Activated T-helper 1 cell treated with anti-CD3 and anti-CD28 coated beads, Interleukin-2, amount 50 U/mL, for 16 hours (primary cell): ENCODE data around the gene RCVRN.

Experiments
- DNase-seq, 2 donors: peaks; one replicate each; pipeline ENCODE4 v3.0.0-alpha.2; 2020; ENCODE audit warnings: low read depth in 1 of 2, low spot score in 1 of 2

Gene RCVRN

GRCh38 chr17:9905078-9905415, at the start of gene RCVRN:
Gene RCVRN, minus strand, starts transcription at chr17:9905271. Its CDS starts 91 bp downstream, at chr17:9905180.
- no peak for DNase-seq

- DNase-seq: no peak
These were observed 48.4 kb upstream of the RCVRN start for GRCh38 chr17:9953492-9953891.

GRCh38 chr17:9951803-9952202, 46.7 kb upstream of the RCVRN start:
- DNase-seq: no peak

- DNase-seq: no peak
These were observed 43.9 kb upstream of the RCVRN start for GRCh38 chr17:9948928-9949327.

- no peak for DNase-seq
These were observed 39.6 kb upstream of the RCVRN start for GRCh38 chr17:9944704-9945103.

GRCh38 chr17:9943343-9943742, 38.3 kb upstream of the RCVRN start:
- no peak for DNase-seq

- no peak for DNase-seq
These were observed 37.8 kb upstream of the RCVRN start for GRCh38 chr17:9942885-9943284.

- no peak for DNase-seq
These were observed 36.2 kb upstream of the RCVRN start for GRCh38 chr17:9941305-9941704.

GRCh38 chr17:9940841-9941240, 35.8 kb upstream of the RCVRN start:
- DNase-seq: no peak

GRCh38 chr17:9938764-9939163, 33.7 kb upstream of the RCVRN start:
- DNase-seq: no peak

GRCh38 chr17:9937901-9938300, 32.8 kb upstream of the RCVRN start:
- DNase-seq: no peak

- no peak for DNase-seq
These were observed 32.2 kb upstream of the RCVRN start for GRCh38 chr17:9937241-9937761.

GRCh38 chr17:9936095-9936494, 31.0 kb upstream of the RCVRN start:
- no peak for DNase-seq

GRCh38 chr17:9935408-9935807, 30.3 kb upstream of the RCVRN start:
- no peak for DNase-seq

GRCh38 chr17:9934331-9934730, 29.3 kb upstream of the RCVRN start:
- no peak for DNase-seq

GRCh38 chr17:9932491-9932890, 27.4 kb upstream of the RCVRN start:
- no peak for DNase-seq

GRCh38 chr17:9931144-9931741, 26.2 kb upstream of the RCVRN start:
- no peak for DNase-seq

- no peak for DNase-seq
These were observed 24.8 kb upstream of the RCVRN start for GRCh38 chr17:9929871-9930270.

GRCh38 chr17:9928601-9929333, 23.7 kb upstream of the RCVRN start:
- DNase-seq: no peak

GRCh38 chr17:9926150-9926804, 21.2 kb upstream of the RCVRN start:
- DNase-seq: no peak

GRCh38 chr17:9925457-9925856, 20.4 kb upstream of the RCVRN start:
- DNase-seq: no peak

- no peak for DNase-seq
These were observed 19.7 kb upstream of the RCVRN start for GRCh38 chr17:9924735-9925191.
